ENCODE results near the gene MINAR2.

Gene MINAR2

GRCh38 chr5:129747572-129748407 lies at the start of gene MINAR2:
MINAR2 (plus strand) TSS chr5:129748094; CDS start chr5:129748191, 97 bp downstream.
- Histone ChIP-seq H3K4me1 (ENCODE audit: control insufficient read depth in 2 of 2, insufficient read depth in 2 of 2, low read length in 2 of 2) (no peaks in the 10 kb centered on the region), H3K27ac (ENCODE audit: low read depth in 2 of 2, low read length in 2 of 2) (no peak within 1 kb of the TSS), H3K9ac (ENCODE audit: low read depth in 1 of 2, low read length in 2 of 2) (no peak within 1 kb of the TSS), H3K36me3 (ENCODE audit: control insufficient read depth in 2 of 2, insufficient read depth in 2 of 2, low read length in 2 of 2) (no peaks in the 10 kb centered on the region), H3K27me3 (ENCODE audit: control insufficient read depth in 2 of 2, insufficient read depth in 2 of 2, low read length in 2 of 2) (no peaks in the 10 kb centered on the region), H3K9me3 (ENCODE audit: control insufficient read depth in 2 of 2, low read length in 2 of 2) (no peaks in the 10 kb centered on the region), H3K4me3 (ENCODE audit: low read length in 2 of 2) (no peak within 1 kb of the TSS)

DNA sequence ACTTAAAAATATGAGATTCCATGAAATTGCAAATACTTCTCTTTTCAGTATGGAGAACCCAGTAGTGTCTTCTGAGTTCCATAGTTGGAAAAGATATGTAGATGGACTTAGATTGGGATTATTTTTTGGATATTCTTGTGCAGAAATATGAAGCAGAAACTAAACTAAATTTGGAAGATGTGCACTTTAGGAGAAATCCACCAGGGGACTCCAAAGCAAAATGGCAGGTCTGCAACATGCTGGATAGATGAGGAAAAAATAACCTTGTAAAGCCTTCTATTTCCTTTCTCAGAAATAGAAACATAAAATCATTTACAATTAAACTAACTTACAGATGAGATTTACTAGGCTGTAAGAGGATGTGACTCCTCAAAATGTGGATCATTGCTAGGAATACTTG lies 49.2 kb upstream of the MINAR2 start:
- no peaks in the 10 kb centered on the region for H3K9me3 ChIP-seq (ENCODE audit: control insufficient read depth in 2 of 2, low read length in 2 of 2)
- no peaks in the 10 kb centered on the region for H3K27me3 ChIP-seq (ENCODE audit: control insufficient read depth in 2 of 2, insufficient read depth in 2 of 2, low read length in 2 of 2)
- no peaks in the 10 kb centered on the region for H3K36me3 ChIP-seq (ENCODE audit: control insufficient read depth in 2 of 2, insufficient read depth in 2 of 2, low read length in 2 of 2)
- H3K9ac ChIP-seq (ENCODE audit: low read depth in 1 of 2, low read length in 2 of 2), result no peak overlapping the region
- H3K4me3 ChIP-seq (ENCODE audit: low read length in 2 of 2), result no peak overlapping the region
- no peak overlapping the region for H3K27ac ChIP-seq (ENCODE audit: low read depth in 2 of 2, low read length in 2 of 2)
- H3K4me1 ChIP-seq (ENCODE audit: control insufficient read depth in 2 of 2, insufficient read depth in 2 of 2, low read length in 2 of 2), result no peaks in the 10 kb centered on the region

DNA sequence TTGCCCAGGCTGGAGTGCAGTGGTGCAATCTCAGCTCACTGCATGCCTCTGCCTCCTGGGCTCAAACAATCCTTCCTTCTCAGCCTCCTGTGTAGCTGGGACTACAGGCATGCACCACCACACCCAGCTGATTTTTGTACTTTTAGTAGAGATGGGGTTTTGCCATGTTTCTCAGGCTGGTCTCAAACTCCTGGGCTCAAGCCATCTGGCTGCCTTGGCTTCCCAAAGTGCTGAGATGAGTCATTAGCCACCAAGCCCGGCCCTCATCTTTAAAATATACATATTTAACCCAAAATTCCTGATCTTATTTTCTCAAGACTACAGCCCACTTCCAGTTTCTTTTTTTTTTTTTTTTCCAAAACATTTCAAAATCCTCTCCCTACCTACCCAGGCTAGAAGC lies 31.7 kb upstream of the MINAR2 start:
- H3K27ac ChIP-seq (ENCODE audit: low read depth in 2 of 2, low read length in 2 of 2), result no peak overlapping the region
- no peaks in the 10 kb centered on the region for H3K27me3 ChIP-seq (ENCODE audit: control insufficient read depth in 2 of 2, insufficient read depth in 2 of 2, low read length in 2 of 2)
- H3K4me3 ChIP-seq (ENCODE audit: low read length in 2 of 2), result no peak overlapping the region
- no peak overlapping the region for H3K9ac ChIP-seq (ENCODE audit: low read depth in 1 of 2, low read length in 2 of 2)
- H3K4me1 ChIP-seq (ENCODE audit: control insufficient read depth in 2 of 2, insufficient read depth in 2 of 2, low read length in 2 of 2), result no peaks in the 10 kb centered on the region
- H3K9me3 ChIP-seq (ENCODE audit: control insufficient read depth in 2 of 2, low read length in 2 of 2), result no peaks in the 10 kb centered on the region
- no peaks in the 10 kb centered on the region for H3K36me3 ChIP-seq (ENCODE audit: control insufficient read depth in 2 of 2, insufficient read depth in 2 of 2, low read length in 2 of 2)

GRCh38 chr5:129716651-129717050 lies 31.2 kb upstream of the MINAR2 start:
- Histone ChIP-seq H3K9ac (ENCODE audit: low read depth in 1 of 2, low read length in 2 of 2) (no peak overlapping the region), H3K27me3 (ENCODE audit: control insufficient read depth in 2 of 2, insufficient read depth in 2 of 2, low read length in 2 of 2) (no peaks in the 10 kb centered on the region), H3K4me3 (ENCODE audit: low read length in 2 of 2) (no peak overlapping the region), H3K36me3 (ENCODE audit: control insufficient read depth in 2 of 2, insufficient read depth in 2 of 2, low read length in 2 of 2) (no peaks in the 10 kb centered on the region), H3K27ac (ENCODE audit: low read depth in 2 of 2, low read length in 2 of 2) (no peak overlapping the region), H3K4me1 (ENCODE audit: control insufficient read depth in 2 of 2, insufficient read depth in 2 of 2, low read length in 2 of 2) (no peaks in the 10 kb centered on the region), H3K9me3 (ENCODE audit: control insufficient read depth in 2 of 2, low read length in 2 of 2) (no peaks in the 10 kb centered on the region)

DNA sequence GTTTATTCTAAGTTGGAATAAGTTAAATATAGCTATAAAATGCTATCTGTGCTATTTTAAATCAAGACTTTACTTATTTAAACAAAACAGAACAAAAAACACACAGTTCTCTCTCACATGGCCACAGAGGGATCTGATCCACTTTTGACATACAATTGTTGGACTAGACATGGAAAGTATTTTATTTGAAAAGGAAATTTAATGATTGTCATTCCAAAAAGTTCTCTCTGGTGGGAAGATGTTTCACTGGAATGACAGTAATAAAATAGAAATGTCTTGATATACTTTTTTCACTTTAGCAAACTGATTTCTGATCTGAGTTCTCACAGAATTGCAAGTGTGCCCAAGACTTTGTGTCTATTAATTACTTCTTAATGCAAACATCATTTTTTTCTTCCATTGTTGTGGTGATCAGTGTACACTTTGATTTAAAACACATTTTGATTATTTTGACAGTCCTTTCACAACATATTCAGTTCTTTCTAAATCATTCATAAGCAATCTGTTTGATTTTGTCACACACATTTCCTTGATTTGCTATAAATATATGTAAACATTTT lies 30.1 kb upstream of the MINAR2 start:
- Histone ChIP-seq H3K4me1 (ENCODE audit: control insufficient read depth in 2 of 2, insufficient read depth in 2 of 2, low read length in 2 of 2) (no peaks in the 10 kb centered on the region), H3K27ac (ENCODE audit: low read depth in 2 of 2, low read length in 2 of 2) (no peak overlapping the region), H3K27me3 (ENCODE audit: control insufficient read depth in 2 of 2, insufficient read depth in 2 of 2, low read length in 2 of 2) (no peaks in the 10 kb centered on the region), H3K4me3 (ENCODE audit: low read length in 2 of 2) (no peak overlapping the region), H3K9me3 (ENCODE audit: control insufficient read depth in 2 of 2, low read length in 2 of 2) (no peaks in the 10 kb centered on the region), H3K9ac (ENCODE audit: low read depth in 1 of 2, low read length in 2 of 2) (no peak overlapping the region), H3K36me3 (ENCODE audit: control insufficient read depth in 2 of 2, insufficient read depth in 2 of 2, low read length in 2 of 2) (no peaks in the 10 kb centered on the region)

- Histone ChIP-seq H3K36me3 (ENCODE audit: control insufficient read depth in 2 of 2, insufficient read depth in 2 of 2, low read length in 2 of 2) (no peaks in the 10 kb centered on the region), H3K27ac (ENCODE audit: low read depth in 2 of 2, low read length in 2 of 2) (no peak overlapping the region), H3K9ac (ENCODE audit: low read depth in 1 of 2, low read length in 2 of 2) (no peak overlapping the region), H3K27me3 (ENCODE audit: control insufficient read depth in 2 of 2, insufficient read depth in 2 of 2, low read length in 2 of 2) (no peaks in the 10 kb centered on the region), H3K4me3 (ENCODE audit: low read length in 2 of 2) (no peak overlapping the region), H3K4me1 (ENCODE audit: control insufficient read depth in 2 of 2, insufficient read depth in 2 of 2, low read length in 2 of 2) (no peaks in the 10 kb centered on the region), H3K9me3 (ENCODE audit: control insufficient read depth in 2 of 2, low read length in 2 of 2) (no peaks in the 10 kb centered on the region)
Measured at GRCh38 chr5:129718471-129719090, 29.3 kb upstream of the MINAR2 start.

DNA sequence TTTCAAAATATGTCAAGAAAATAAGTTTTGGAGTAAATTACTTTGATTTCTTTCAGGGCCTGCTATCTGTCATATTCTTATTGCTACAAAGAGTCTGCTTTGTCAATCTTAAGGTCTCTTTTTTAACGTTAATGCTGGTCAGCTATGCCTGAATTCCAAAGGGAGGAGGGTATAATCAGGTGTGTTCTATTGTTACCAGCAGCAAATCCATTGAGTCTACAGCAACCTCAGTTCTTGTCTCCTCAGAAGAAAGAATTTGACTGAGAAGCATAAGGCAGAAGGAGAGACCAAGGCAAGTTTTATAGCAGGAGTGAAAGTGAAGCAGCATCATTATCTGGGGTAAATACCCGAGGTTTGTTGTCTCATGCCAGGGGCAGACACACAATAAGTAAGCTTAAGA lies 23.7 kb upstream of the MINAR2 start:
- Histone ChIP-seq H3K27ac (ENCODE audit: low read depth in 2 of 2, low read length in 2 of 2) (no peak overlapping the region), H3K27me3 (ENCODE audit: control insufficient read depth in 2 of 2, insufficient read depth in 2 of 2, low read length in 2 of 2) (no peaks in the 10 kb centered on the region), H3K36me3 (ENCODE audit: control insufficient read depth in 2 of 2, insufficient read depth in 2 of 2, low read length in 2 of 2) (no peaks in the 10 kb centered on the region), H3K4me3 (ENCODE audit: low read length in 2 of 2) (no peak overlapping the region), H3K9me3 (ENCODE audit: control insufficient read depth in 2 of 2, low read length in 2 of 2) (no peaks in the 10 kb centered on the region), H3K9ac (ENCODE audit: low read depth in 1 of 2, low read length in 2 of 2) (no peak overlapping the region), H3K4me1 (ENCODE audit: control insufficient read depth in 2 of 2, insufficient read depth in 2 of 2, low read length in 2 of 2) (no peaks in the 10 kb centered on the region)

GRCh38 chr5:129724647-129725046 lies 23.2 kb upstream of the MINAR2 start:
- Histone ChIP-seq H3K36me3 (ENCODE audit: control insufficient read depth in 2 of 2, insufficient read depth in 2 of 2, low read length in 2 of 2) (no peaks in the 10 kb centered on the region), H3K27ac (ENCODE audit: low read depth in 2 of 2, low read length in 2 of 2) (no peak overlapping the region), H3K9me3 (ENCODE audit: control insufficient read depth in 2 of 2, low read length in 2 of 2) (no peaks in the 10 kb centered on the region), H3K9ac (ENCODE audit: low read depth in 1 of 2, low read length in 2 of 2) (no peak overlapping the region), H3K27me3 (ENCODE audit: control insufficient read depth in 2 of 2, insufficient read depth in 2 of 2, low read length in 2 of 2) (no peaks in the 10 kb centered on the region), H3K4me1 (ENCODE audit: control insufficient read depth in 2 of 2, insufficient read depth in 2 of 2, low read length in 2 of 2) (no peaks in the 10 kb centered on the region), H3K4me3 (ENCODE audit: low read length in 2 of 2) (no peak overlapping the region)

- Histone ChIP-seq H3K9me3 (ENCODE audit: control insufficient read depth in 2 of 2, low read length in 2 of 2) (no peaks in the 10 kb centered on the region), H3K27me3 (ENCODE audit: control insufficient read depth in 2 of 2, insufficient read depth in 2 of 2, low read length in 2 of 2) (no peaks in the 10 kb centered on the region), H3K4me1 (ENCODE audit: control insufficient read depth in 2 of 2, insufficient read depth in 2 of 2, low read length in 2 of 2) (no peaks in the 10 kb centered on the region), H3K9ac (ENCODE audit: low read depth in 1 of 2, low read length in 2 of 2) (no peak overlapping the region), H3K4me3 (ENCODE audit: low read length in 2 of 2) (no peak overlapping the region), H3K36me3 (ENCODE audit: control insufficient read depth in 2 of 2, insufficient read depth in 2 of 2, low read length in 2 of 2) (no peaks in the 10 kb centered on the region), H3K27ac (ENCODE audit: low read depth in 2 of 2, low read length in 2 of 2) (no peak overlapping the region)
Measured at GRCh38 chr5:129739773-129740172, 8.1 kb upstream of the MINAR2 start.

- Histone ChIP-seq H3K4me3 (ENCODE audit: low read length in 2 of 2) (no peak overlapping the region), H3K4me1 (ENCODE audit: control insufficient read depth in 2 of 2, insufficient read depth in 2 of 2, low read length in 2 of 2) (no peaks in the 10 kb centered on the region), H3K36me3 (ENCODE audit: control insufficient read depth in 2 of 2, insufficient read depth in 2 of 2, low read length in 2 of 2) (no peaks in the 10 kb centered on the region), H3K9ac (ENCODE audit: low read depth in 1 of 2, low read length in 2 of 2) (no peak overlapping the region), H3K9me3 (ENCODE audit: control insufficient read depth in 2 of 2, low read length in 2 of 2) (no peaks in the 10 kb centered on the region), H3K27ac (ENCODE audit: low read depth in 2 of 2, low read length in 2 of 2) (no peak overlapping the region), H3K27me3 (ENCODE audit: control insufficient read depth in 2 of 2, insufficient read depth in 2 of 2, low read length in 2 of 2) (no peaks in the 10 kb centered on the region)
Measured at GRCh38 chr5:129743541-129744187, 4.2 kb upstream of the MINAR2 start.
